IMR-90 (cell line): Measurements from ENCODE around the gene VMAC.

Source experiments
- BHLHE40 ChIP-seq: fragments of 150-350 bp; IDR thresholded peaks from 2 replicates; pipeline ENCODE4 v1.6.1; 2016; ENCODE audit warnings: mild to moderate bottlenecking, low read depth, low read length
- CEBPB ChIP-seq: IDR thresholded peaks from 2 replicates; pipeline ENCODE4 v1.6.1; 2012; ENCODE audit warnings: low read depth, low read length, improper control_type of control experiment
- CHD1 ChIP-seq: IDR thresholded peaks from 2 replicates; pipeline ENCODE4 v1.6.1; 2012; ENCODE audit warnings: low read depth, low read length, improper control_type of control experiment
- POLR2A ChIP-seq: IDR thresholded peaks from 2 replicates; pipeline ENCODE4 v1.6.1; 2012; ENCODE audit warnings: mild to moderate bottlenecking, low read depth, low read length
- RAD21 ChIP-seq: IDR thresholded peaks from 2 replicates; pipeline ENCODE4 v1.6.1; 2012; ENCODE audit warnings: low read length, improper control_type of control experiment
- RCOR1 ChIP-seq: IDR thresholded peaks from 2 replicates; pipeline ENCODE4 v1.6.1; 2012; ENCODE audit warnings: mild to moderate bottlenecking, low read length, improper control_type of control experiment; ENCODE audit not compliant: insufficient replicate concordance
- RFX5 ChIP-seq: IDR thresholded peaks from 2 replicates; pipeline ENCODE4 v1.8.0; 2012; ENCODE audit warnings: low read depth, mild to moderate bottlenecking, low read length, moderate library complexity
- USF2 ChIP-seq: fragments of 150-350 bp; IDR thresholded peaks from 2 replicates; pipeline ENCODE4 v1.6.1; 2017; ENCODE audit warnings: mild to moderate bottlenecking, antibody characterized with exemption, low read length, low read depth
- TF ChIP-seq, protein P1 (sequence below): conservative IDR thresholded peaks from 2 replicates; pipeline ENCODE4 v1.5.1; 2012; ENCODE audit warnings: mild to moderate bottlenecking, low read depth, low read length, improper control_type of control experiment

DNA sequence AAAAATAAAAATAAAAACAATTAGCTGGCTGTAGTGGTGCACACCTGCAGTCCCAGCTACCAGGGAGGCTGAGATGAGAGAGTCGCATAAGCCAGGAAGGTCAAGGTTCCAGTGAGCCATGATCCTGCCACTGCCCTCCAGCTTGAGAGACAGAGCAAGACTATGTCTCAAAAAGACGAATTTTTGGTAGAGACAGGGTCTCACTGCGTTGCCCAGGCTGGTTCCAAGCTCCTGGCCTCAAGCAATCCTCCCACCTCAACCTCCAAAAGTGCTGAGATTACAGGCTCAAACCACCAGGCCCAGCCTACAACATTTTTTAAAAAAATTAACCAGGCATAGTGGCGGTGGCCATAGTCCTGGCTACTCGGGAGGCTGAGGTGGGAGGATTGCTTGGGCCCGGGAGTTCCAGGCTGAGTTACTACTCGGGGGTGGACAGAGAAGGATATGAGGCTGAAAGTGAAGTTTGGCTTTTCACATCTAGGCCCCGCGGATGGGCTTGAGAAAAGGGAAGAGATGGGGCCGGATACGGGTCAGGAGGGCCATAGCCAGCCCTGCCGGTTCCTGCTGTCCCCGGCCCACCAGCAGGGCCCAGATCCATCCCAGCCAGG, 11.3 kb upstream of the VMAC start:
- TF ChIP-seq POLR2A = no peak
- TF ChIP-seq, protein P1, sequence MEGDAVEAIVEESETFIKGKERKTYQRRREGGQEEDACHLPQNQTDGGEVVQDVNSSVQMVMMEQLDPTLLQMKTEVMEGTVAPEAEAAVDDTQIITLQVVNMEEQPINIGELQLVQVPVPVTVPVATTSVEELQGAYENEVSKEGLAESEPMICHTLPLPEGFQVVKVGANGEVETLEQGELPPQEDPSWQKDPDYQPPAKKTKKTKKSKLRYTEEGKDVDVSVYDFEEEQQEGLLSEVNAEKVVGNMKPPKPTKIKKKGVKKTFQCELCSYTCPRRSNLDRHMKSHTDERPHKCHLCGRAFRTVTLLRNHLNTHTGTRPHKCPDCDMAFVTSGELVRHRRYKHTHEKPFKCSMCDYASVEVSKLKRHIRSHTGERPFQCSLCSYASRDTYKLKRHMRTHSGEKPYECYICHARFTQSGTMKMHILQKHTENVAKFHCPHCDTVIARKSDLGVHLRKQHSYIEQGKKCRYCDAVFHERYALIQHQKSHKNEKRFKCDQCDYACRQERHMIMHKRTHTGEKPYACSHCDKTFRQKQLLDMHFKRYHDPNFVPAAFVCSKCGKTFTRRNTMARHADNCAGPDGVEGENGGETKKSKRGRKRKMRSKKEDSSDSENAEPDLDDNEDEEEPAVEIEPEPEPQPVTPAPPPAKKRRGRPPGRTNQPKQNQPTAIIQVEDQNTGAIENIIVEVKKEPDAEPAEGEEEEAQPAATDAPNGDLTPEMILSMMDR = no peak
- TF ChIP-seq RAD21 = no peak
- no peak for TF ChIP-seq RCOR1
- TF ChIP-seq CEBPB = no peak
- no peak for TF ChIP-seq BHLHE40
- no peak for TF ChIP-seq USF2
- no peak for TF ChIP-seq CHD1
- TF ChIP-seq RFX5 = no peak
